H1 (cell line): ENCODE results near the gene MAFF. TPM values are rescaled to one million over a fixed set of nuclear protein-coding genes. Genes with fewer than 3 reads are reported as not detected.

Experiments used
- CTCF ChIA-PET: fragments of 300-600 bp; sonication (Branson Sonifier 250); formaldehyde crosslinking; loops from one replicate; lab custom pipeline; 2021; ENCODE audit not compliant: partially characterized antibody; lab: Charles Lee
- POLR2A ChIA-PET: fragments of 300-600 bp; sonication (Branson Sonifier 250); formaldehyde crosslinking; loops from one replicate; lab custom pipeline; 2021; ENCODE audit warnings: inconsistent platforms; ENCODE audit not compliant: partially characterized antibody; lab: Charles Lee
- DNase-seq, 2 experiments: peaks; one replicate each; pipeline versions ENCODE4 v3.0.0 to v3.0.0-alpha.2; 2010 to 2022; ENCODE audit warnings: low spot score in 2 of 2, low read depth in 1 of 2, mixed read lengths in 1 of 2
- FAIRE-seq: peaks from 2 replicates; lab custom pipeline; 2011; peaks lifted over from hg19 to GRCh38; lab: Jason Lieb, UNC
- H2AFZ ChIP-seq: 2 replicates; pipeline ENCODE4 v1.8.1; 2012; ENCODE audit warnings: low read length, inconsistent platforms
- H2AK5ac ChIP-seq: 2 replicates; pipeline ENCODE4 v1.6.1; 2013; ENCODE audit warnings: low read depth, low read length
- H2BK120ac ChIP-seq: replicated peaks from 2 replicates; pipeline ENCODE3; 2013; ENCODE audit warnings: low read depth, low read length, inconsistent platforms
- H2BK12ac ChIP-seq: 2 replicates; pipeline ENCODE4 v1.6.1; 2013; ENCODE audit warnings: low read depth, low read length
- H2BK15ac ChIP-seq: 2 replicates; pipeline ENCODE4 v1.6.1; 2013; ENCODE audit warnings: low read length
- H2BK20ac ChIP-seq: 2 replicates; pipeline ENCODE4 v1.6.1; 2013; ENCODE audit warnings: low read length
- H2BK5ac ChIP-seq: 2 replicates; pipeline ENCODE4 v1.6.1; 2013; ENCODE audit warnings: low read depth, low read length
- H3K14ac ChIP-seq: 2 replicates; pipeline ENCODE4 v1.6.1; 2013; ENCODE audit warnings: inconsistent platforms; ENCODE audit not compliant: insufficient read length
- H3K18ac ChIP-seq: 2 replicates; pipeline ENCODE4 v1.6.1; 2013; ENCODE audit warnings: low read length; ENCODE audit errors: extremely low read depth
- H3K23ac ChIP-seq: 2 replicates; pipeline ENCODE4 v1.6.1; 2013; ENCODE audit warnings: inconsistent platforms; ENCODE audit not compliant: insufficient read length
- H3K23me2 ChIP-seq: 2 replicates; pipeline ENCODE4 v1.6.1; 2013; ENCODE audit warnings: low read depth, low read length
- H3K27ac ChIP-seq: 2 replicates; pipeline ENCODE4 v1.6.1; 2011; ENCODE audit warnings: low read depth, low read length, inconsistent platforms
- H3K27me3 ChIP-seq, 4 experiments: replicated peaks in 1 of 4; 1 replicate in 1 of 4; 2 replicates in 3 of 4; pipeline versions ENCODE4 v1.6.1 to v1.8.1; 2011 to 2013; ENCODE audit warnings: low read length in 3 of 4, mild to moderate bottlenecking in 3 of 4, inconsistent platforms in 2 of 4, mixed read lengths in 2 of 4, moderate library complexity in 1 of 4; ENCODE audit not compliant: control insufficient read depth in 3 of 4, insufficient read depth in 3 of 4; ENCODE audit errors: extremely low read depth in 1 of 4
- H3K36me3 ChIP-seq, 4 experiments: 2 replicates each; pipeline versions ENCODE4 v1.6.1 to v1.8.1; 2011 to 2013; ENCODE audit warnings: mild to moderate bottlenecking in 4 of 4, low read length in 3 of 4, moderate library complexity in 2 of 4, control low read depth in 1 of 4, inconsistent platforms in 1 of 4; ENCODE audit not compliant: insufficient read depth in 4 of 4, control insufficient read depth in 2 of 4
- H3K4ac ChIP-seq: replicated peaks from 2 replicates; pipeline ENCODE3; 2013; ENCODE audit warnings: low read length, low read depth, mixed read lengths, inconsistent platforms; ENCODE audit not compliant: insufficient read length
- H3K4me1 ChIP-seq, 4 experiments: replicated peaks in 1 of 4; 1 replicate in 1 of 4; 2 replicates in 3 of 4; pipeline versions ENCODE4 v1.6.1 to v1.8.1; 2011 to 2013; ENCODE audit warnings: low read length in 3 of 4, inconsistent platforms in 2 of 4, mixed read lengths in 1 of 4; ENCODE audit not compliant: insufficient read depth in 4 of 4, control insufficient read depth in 3 of 4
- H3K4me2 ChIP-seq, 2 experiments: 2 replicates each; pipeline versions ENCODE4 v1.6.1 to v1.8.1; 2011 to 2013; ENCODE audit warnings: low read depth in 2 of 2, low read length in 2 of 2, control low read depth in 1 of 2, inconsistent platforms in 1 of 2, mild to moderate bottlenecking in 1 of 2; ENCODE audit not compliant: insufficient read depth in 1 of 2
- H3K4me3 ChIP-seq, 4 experiments: fragments of 200-600, 300-600 bp in 1 of 4; sonication (generic), shearing (Covaris generic), sonication (Bioruptor Twin) in 1 of 4; 2 replicates each; pipeline versions ENCODE4 v1.5.1 to v1.8.1; 2011 to 2016; ENCODE audit warnings: low read length in 4 of 4, low read depth in 3 of 4, control low read depth in 2 of 4, inconsistent platforms in 2 of 4, mild to moderate bottlenecking in 2 of 4, mixed read lengths in 1 of 4, moderate library complexity in 1 of 4; ENCODE audit not compliant: insufficient read depth in 2 of 4; ENCODE audit errors: extremely low read depth in 1 of 4
- H3K56ac ChIP-seq: replicated peaks from 2 replicates; pipeline ENCODE3; 2013; ENCODE audit warnings: low read depth, mild to moderate bottlenecking, mixed read lengths, low read length, inconsistent platforms; ENCODE audit not compliant: insufficient read length
- H3K79me1 ChIP-seq: 2 replicates; pipeline ENCODE4 v1.6.1; 2013; ENCODE audit warnings: low read depth, low read length, control low read depth
- H3K79me2 ChIP-seq, 2 experiments: 2 replicates each; pipeline versions ENCODE4 v1.6.1 to v1.8.1; 2012 to 2013; ENCODE audit warnings: low read length in 2 of 2, mild to moderate bottlenecking in 2 of 2, inconsistent platforms in 1 of 2; ENCODE audit not compliant: insufficient read depth in 2 of 2, control insufficient read depth in 1 of 2
- H3K9ac ChIP-seq, 4 experiments: replicated peaks in 1 of 4; 1 replicate in 1 of 4; 2 replicates in 3 of 4; pipeline versions ENCODE4 v1.6.1 to v1.8.1; 2011 to 2013; ENCODE audit warnings: low read depth in 3 of 4, low read length in 3 of 4, control low read depth in 2 of 4, mild to moderate bottlenecking in 2 of 4, moderate library complexity in 2 of 4, inconsistent platforms in 1 of 4; ENCODE audit errors: extremely low read depth in 1 of 4
- H3K9me3 ChIP-seq, 2 experiments: 2 replicates each; pipeline versions ENCODE4 v1.6.1 to v1.8.1; 2012 to 2013; ENCODE audit warnings: mild to moderate bottlenecking in 2 of 2, moderate library complexity in 2 of 2, control low read depth in 1 of 2, inconsistent platforms in 1 of 2, low read depth in 1 of 2, low read length in 1 of 2, mixed read lengths in 1 of 2; ENCODE audit not compliant: insufficient read depth in 2 of 2
- H4K20me1 ChIP-seq, 2 experiments: replicated peaks in 1 of 2; 2 replicates each; pipeline versions ENCODE3 to v1.8.1; 2011 to 2013; ENCODE audit warnings: inconsistent platforms in 2 of 2, low read length in 2 of 2, mild to moderate bottlenecking in 1 of 2; ENCODE audit not compliant: insufficient read depth in 2 of 2, control insufficient read depth in 1 of 2
- H4K5ac ChIP-seq: 2 replicates; pipeline ENCODE4 v1.6.1; 2013; ENCODE audit warnings: low read length, low read depth, mixed read lengths, inconsistent platforms; ENCODE audit not compliant: insufficient read length
- H4K8ac ChIP-seq: 2 replicates; pipeline ENCODE4 v1.8.0; 2013; ENCODE audit warnings: mild to moderate bottlenecking, moderate library complexity, low read length, inconsistent platforms; ENCODE audit not compliant: insufficient read depth; ENCODE audit errors: extremely low read depth
- H4K91ac ChIP-seq: replicated peaks from 2 replicates; pipeline ENCODE3; 2013; ENCODE audit warnings: low read length, mixed read lengths, inconsistent platforms; ENCODE audit not compliant: insufficient read length
- CTCF ChIP-seq, 3 experiments: IDR thresholded peaks; 1 replicate in 2 of 3; 2 replicates in 1 of 3; pipeline versions ENCODE4 v1.5.1 to v1.6.1; 2011; ENCODE audit warnings: low read length in 3 of 3, mild to moderate bottlenecking in 3 of 3, inconsistent platforms in 2 of 3, low read depth in 1 of 3, moderate library complexity in 1 of 3; ENCODE audit not compliant: insufficient read depth in 1 of 3; ENCODE audit errors: control extremely low read depth in 1 of 3
- EZH2 ChIP-seq: fragments of 200-600 bp; sonication (generic); IDR thresholded peaks from 2 replicates; pipeline ENCODE4 v1.7.1; 2012; ENCODE audit warnings: low read depth, mild to moderate bottlenecking, moderate library complexity, low read length, inconsistent platforms; ENCODE audit not compliant: severe bottlenecking
- GTF2F1 ChIP-seq: IDR thresholded peaks from 2 replicates; pipeline ENCODE4 v1.6.1; 2012; ENCODE audit warnings: low read depth, low read length, improper control_type of control experiment, borderline replicate concordance
- JUND ChIP-seq: IDR thresholded peaks from 2 replicates; pipeline ENCODE4 v1.6.1; 2011; ENCODE audit warnings: mild to moderate bottlenecking, improper control_type of control experiment, low read length
- KDM1A ChIP-seq: fragments of 200-600, 300-600 bp; sonication (generic); IDR thresholded peaks from 2 replicates; pipeline ENCODE4 v1.7.1; 2016; ENCODE audit warnings: mild to moderate bottlenecking, low read length, borderline replicate concordance
- KDM4A ChIP-seq: IDR thresholded peaks from one replicate; pipeline ENCODE4 v1.7.1; 2012; ENCODE audit warnings: low read depth, mild to moderate bottlenecking, moderate library complexity, low read length, inconsistent platforms; ENCODE audit not compliant: severe bottlenecking
- POU5F1 ChIP-seq: IDR thresholded peaks from 2 replicates; pipeline ENCODE4 v1.6.1; 2011; ENCODE audit warnings: low read depth, mild to moderate bottlenecking, low read length, moderate library complexity
- SAP30 ChIP-seq: fragments of 300-600 bp; sonication (generic); IDR thresholded peaks from 2 replicates; pipeline ENCODE4 v1.7.1; 2012; ENCODE audit warnings: low read length, moderate library complexity, mild to moderate bottlenecking, inconsistent platforms; ENCODE audit not compliant: insufficient read depth, insufficient replicate concordance
- TAF1 ChIP-seq: IDR thresholded peaks from 2 replicates; pipeline ENCODE4 v1.6.1; 2011; ENCODE audit warnings: mild to moderate bottlenecking, low read depth, low read length
- WGBS, 2 experiments: shearing (Covaris generic) in 1 of 2; methylation state at CpG; one replicate each; pipeline versions ENCODE4 v1.1.6 to v1.1.7; 2013 to 2015; ENCODE audit warnings: low lambda C conversion rate in 2 of 2, mixed read lengths in 2 of 2, inconsistent platforms in 1 of 2, low coverage in 1 of 2, missing lambda C conversion rate in 1 of 2; ENCODE audit not compliant: insufficient replicate concordance in 2 of 2, insufficient coverage in 1 of 2, insufficient read length in 1 of 2; ENCODE audit errors: extremely low coverage in 1 of 2, missing lambda C conversion rate in 1 of 2; 5-methylcytosine and 5-hydroxymethylcytosine counted together
- polyA plus RNA-seq, 7 experiments: library from polyadenylated mRNA; depleted of rRNA in 3 of 7; stranded (reverse) in 5 of 7; unstranded in 2 of 7; fragments of >200 nt in 5 of 7; fragments of 200-250 nt in 2 of 7; gene quantifications; 1 replicate in 5 of 7; 2 replicates in 1 of 7; 4 replicates in 1 of 7; pipeline versions ENCODE4 v1.2.1 to v1.2.3, GENCODE V29; 2011 to 2013; ENCODE audit warnings: missing spikeins in 2 of 7, mixed read lengths in 2 of 7
- total RNA-seq: library from RNA; stranded (reverse); fragmentation: NEBNext Ultra II Directional; extraction: Animal tissue kit (Norgen Biotek cat#: 25700); gene quantifications from 2 replicates; pipeline ENCODE4 v1.2.1, GENCODE V29; 2021
- TF ChIP-seq, protein P1 (sequence below): IDR thresholded peaks from 2 replicates; pipeline ENCODE4 v1.6.1; 2011; ENCODE audit warnings: low read depth, mild to moderate bottlenecking, low read length; ENCODE audit not compliant: insufficient read depth

The MAFF gene
- total and polyA plus RNA-seq, 2 of the 8 experiments (the other 6 are each of a cell fraction or from before 2014, with no cell fraction given) = 1.5 to 6.3 TPM

- ChIA-PET POLR2A (interaction anchor here (0.6 to 1.6 kb wide), 5 partner anchors 12 to 294 kb away, joined by 3 to 7 read pairs (median 3); partner anchors contain the start of gene MAFF), CTCF (interaction anchor here (0.6 to 0.7 kb wide), 2 partner anchors 11 to 137 kb away, joined by 3 to 4 read pairs; no protein-coding TSS in a partner anchor)
- Histone ChIP-seq H3K27ac (no peak overlapping the region), H4K20me1 (no peaks in the 10 kb centered on the region), H3K4me3 (no peak overlapping the region), H3K4me1 (peaks cover 0 to 6% (median under 1%) of the 10 kb centered on the region in 4 experiments; a peak in 4 of 7 replicates), H3K9me3 (no peaks in the 10 kb centered on the region), H2BK20ac (no peak overlapping the region), H2AFZ (no peak overlapping the region), H4K5ac (no peak overlapping the region), H3K79me2 (no peaks in the 10 kb centered on the region), H2BK12ac (no peak overlapping the region), H3K18ac (no peak overlapping the region), H3K36me3 (no peaks in the 10 kb centered on the region), H4K8ac (no peak overlapping the region), H3K4me2 (no peak overlapping the region), H2BK5ac (no peak overlapping the region), H3K23ac (no peak overlapping the region), H3K27me3 (no peaks in the 10 kb centered on the region; a peak in 1 of 7 replicates), H3K4ac (no peak overlapping the region), H2BK15ac (no peak overlapping the region), H4K91ac (no peak overlapping the region), H3K14ac (no peak overlapping the region), H3K9ac (no peak overlapping the region), H2AK5ac (no peak overlapping the region), H3K23me2 (peaks cover 4% of the 10 kb centered on the region; the same call in 1 of the 2 replicates), H3K79me1 (no peaks in the 10 kb centered on the region), H3K56ac (no peak overlapping the region), H2BK120ac (no peak overlapping the region)
- FAIRE-seq (no peak), DNase-seq (no peak)
- 76% methylated on average over 5 of the region's 5 CpGs; no CpG with 5 or more reads in 1 of the 2 experiments for WGBS, 2 experiments
- TF ChIP-seq, protein P1, sequence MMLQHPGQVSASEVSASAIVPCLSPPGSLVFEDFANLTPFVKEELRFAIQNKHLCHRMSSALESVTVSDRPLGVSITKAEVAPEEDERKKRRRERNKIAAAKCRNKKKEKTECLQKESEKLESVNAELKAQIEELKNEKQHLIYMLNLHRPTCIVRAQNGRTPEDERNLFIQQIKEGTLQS = no peak
- no peak for TF ChIP-seq CTCF (IDR thresholded peaks at IDR 0.05; ENCODE audit: control extremely low read depth in 1 of 3, insufficient read depth in 1 of 3, low read depth in 1 of 3, low read length in 3 of 3)
- no peak for TF ChIP-seq KDM1A
- no peak for TF ChIP-seq POU5F1
- TF ChIP-seq SAP30 = no peak
- TF ChIP-seq JUND = no peak
- no peak for TF ChIP-seq KDM4A
- no peak for TF ChIP-seq GTF2F1
- TF ChIP-seq TAF1 = no peak
- no peak for TF ChIP-seq EZH2
These were observed 15.4 kb upstream of the MAFF start for GRCh38 chr22:38186429-38186828.
